ENCODE measurements around the gene FAM193A.
"Not testable (repeated sequence)": the region's sequence is repeated elsewhere in the genome, so short reads cannot be mapped to it uniquely, and the experiment has no call there.

Gene FAM193A

GRCh38 chr4:2649604-2650114 is 113.2 kb downstream of the FAM193A start:
- no peak for DNase-seq
- TF ChIP-seq GATA1 (IDR thresholded peaks at IDR 0.05; ENCODE audit: low read depth, low read length) (no peak), POLR2A (IDR thresholded peaks at IDR 0.05; ENCODE audit: low read length) (no peak)

GRCh38 chr4:2650276-2650675 is 113.8 kb downstream of the FAM193A start:
- TF ChIP-seq POLR2A (IDR thresholded peaks at IDR 0.05; ENCODE audit: low read length) (no peak), GATA1 (IDR thresholded peaks at IDR 0.05; ENCODE audit: low read depth, low read length) (no peak)
- no peak for DNase-seq

DNA sequence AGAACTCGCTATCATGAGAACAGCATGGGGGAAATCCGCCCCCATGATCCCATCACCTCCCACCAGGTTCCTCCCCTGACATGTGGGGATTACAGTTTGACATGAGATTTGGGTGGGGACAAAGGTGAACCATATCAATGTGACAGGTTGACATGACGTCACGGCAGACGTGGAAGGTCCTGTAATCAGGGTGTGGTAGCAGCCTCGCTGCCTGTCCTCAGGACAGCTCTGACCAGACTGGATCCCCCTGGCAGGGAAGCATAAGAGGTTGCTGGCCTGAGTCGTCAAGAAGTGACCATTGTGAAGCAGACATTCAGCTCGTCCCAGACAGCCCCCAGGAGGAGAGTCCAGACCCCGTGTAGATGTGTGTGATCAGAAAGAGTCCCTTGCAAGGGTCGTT is 115.1 kb downstream of the FAM193A start:
- TF ChIP-seq GATA1 (IDR thresholded peaks at IDR 0.05; ENCODE audit: low read depth, low read length) (no peak), POLR2A (IDR thresholded peaks at IDR 0.05; ENCODE audit: low read length) (no peak)
- DNase-seq, result no peak

DNA sequence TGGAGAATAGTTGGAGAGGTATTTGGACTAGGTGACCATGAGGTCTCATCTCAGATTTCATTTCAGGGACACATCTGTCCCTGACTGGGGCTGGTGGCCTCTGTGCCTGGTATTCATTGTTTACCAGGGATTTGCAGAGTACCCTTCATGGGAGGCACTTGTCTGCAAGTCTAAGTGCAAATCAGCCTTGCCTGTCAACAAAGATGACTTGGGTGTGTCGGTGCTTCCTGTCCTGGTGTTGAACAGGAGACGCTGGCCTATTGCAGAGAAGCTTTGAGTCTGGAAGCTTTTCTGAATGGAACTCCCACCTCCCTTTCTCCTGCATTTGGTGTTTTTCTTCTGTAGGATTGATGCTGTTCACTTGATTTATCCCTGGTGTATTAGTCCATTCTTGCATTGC is 115.6 kb downstream of the FAM193A start:
- no peak for DNase-seq
- TF ChIP-seq GATA1 (IDR thresholded peaks at IDR 0.05; ENCODE audit: low read depth, low read length) (no peak), POLR2A (IDR thresholded peaks at IDR 0.05; ENCODE audit: low read length) (no peak)

GRCh38 chr4:2652415-2653160 is 116.1 kb downstream of the FAM193A start:
- no peak for DNase-seq
- no peak for TF ChIP-seq GATA1 (IDR thresholded peaks at IDR 0.05; ENCODE audit: low read depth, low read length)
- no peak for TF ChIP-seq POLR2A (IDR thresholded peaks at IDR 0.05; ENCODE audit: low read length)

DNA sequence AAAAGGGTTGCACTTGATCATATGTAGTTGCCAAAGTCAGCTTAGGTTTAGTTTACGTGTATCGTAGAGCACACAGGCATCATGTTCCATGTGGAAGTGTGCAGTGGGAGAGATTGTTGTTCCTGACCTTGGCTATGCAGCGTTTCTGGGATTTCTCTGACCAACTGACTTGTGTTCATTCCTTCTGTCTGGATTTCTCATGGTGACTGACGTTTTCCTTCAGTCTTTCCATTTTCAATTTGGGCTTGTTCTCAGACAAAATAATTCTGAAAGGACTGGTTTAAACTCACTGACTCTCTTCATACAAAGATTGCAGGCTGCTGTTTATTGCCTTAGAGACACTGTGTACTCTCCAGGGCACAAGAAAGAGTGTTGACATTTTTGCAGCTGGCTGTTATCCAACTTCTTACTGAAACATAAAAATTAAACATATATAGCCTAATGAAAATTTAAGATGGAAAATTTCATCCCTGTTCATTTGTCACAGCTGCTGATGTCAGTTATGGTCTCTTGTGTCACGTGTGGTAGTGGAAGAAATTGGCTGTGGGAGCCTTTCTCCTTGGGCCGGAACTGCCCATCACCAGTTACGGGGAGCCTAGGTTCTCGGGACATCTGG is 124.3 kb downstream of the FAM193A start:
- TF ChIP-seq POLR2A (IDR thresholded peaks at IDR 0.05; ENCODE audit: low read length), result no peak
- TF ChIP-seq GATA1 (IDR thresholded peaks at IDR 0.05; ENCODE audit: low read depth, low read length), result no peak
- no peak for DNase-seq

DNA sequence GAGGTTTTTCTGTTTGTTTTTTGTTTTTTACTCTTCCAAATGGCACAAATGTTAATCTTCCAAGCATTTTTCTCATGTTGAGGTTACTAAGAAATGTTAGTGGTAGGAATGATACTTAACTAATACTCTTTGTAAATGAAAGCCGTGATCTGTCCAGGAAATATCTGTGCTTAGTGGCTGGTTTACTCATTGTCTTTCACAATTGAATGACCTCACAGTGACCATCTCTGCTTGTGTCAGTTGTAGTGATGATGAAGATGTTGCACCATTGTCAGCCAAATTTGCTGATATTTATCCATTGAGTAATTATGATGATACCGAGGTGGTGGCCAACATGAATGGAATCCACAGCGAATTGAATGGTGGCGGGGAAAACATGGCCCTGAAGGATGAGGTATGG is 126.2 kb downstream of the FAM193A start:
- no peak for TF ChIP-seq POLR2A (IDR thresholded peaks at IDR 0.05; ENCODE audit: low read length)
- DNase-seq, result no peak

GRCh38 chr4:2663275-2663674 is 126.8 kb downstream of the FAM193A start:
- no peak for TF ChIP-seq GATA1 (IDR thresholded peaks at IDR 0.05; ENCODE audit: low read depth, low read length)
- TF ChIP-seq POLR2A (IDR thresholded peaks at IDR 0.05; ENCODE audit: low read length), result no peak
- DNase-seq, result no peak

DNA sequence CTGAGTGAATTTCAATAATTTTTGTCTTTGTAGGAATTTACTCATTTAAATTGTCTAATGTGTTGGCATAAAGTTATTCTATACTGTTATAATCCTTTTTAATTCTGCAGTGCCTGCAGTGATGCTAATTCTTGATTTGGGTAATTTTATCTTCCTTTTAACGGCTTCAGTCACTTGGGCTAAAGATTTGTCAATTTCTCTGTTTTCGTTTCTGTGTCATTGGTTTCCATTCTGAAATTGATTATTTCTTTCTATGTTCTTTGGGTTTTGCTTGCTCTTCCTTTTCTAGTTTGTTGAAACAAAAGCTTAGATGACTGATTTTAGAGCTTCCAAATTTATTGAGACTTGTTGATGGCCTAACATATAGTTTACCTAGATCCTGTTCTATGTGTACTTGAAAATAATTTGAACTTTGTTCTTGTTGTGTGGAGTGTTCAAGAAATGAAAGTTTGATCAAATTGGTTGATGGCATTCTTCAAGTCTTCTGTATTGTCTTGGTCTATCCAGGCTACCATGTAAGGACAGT is 130.3 kb downstream of the FAM193A start:
- no peak for TF ChIP-seq GATA1 (IDR thresholded peaks at IDR 0.05; ENCODE audit: low read depth, low read length)
- TF ChIP-seq POLR2A (IDR thresholded peaks at IDR 0.05; ENCODE audit: low read length), result no peak
- no peak for DNase-seq

- TF ChIP-seq GATA1 (IDR thresholded peaks at IDR 0.05; ENCODE audit: low read depth, low read length) (no peak), POLR2A (IDR thresholded peaks at IDR 0.05; ENCODE audit: low read length) (no peak)
- no peak for DNase-seq
Measured at GRCh38 chr4:2667428-2667827, 131.0 kb downstream of the FAM193A start.

DNA sequence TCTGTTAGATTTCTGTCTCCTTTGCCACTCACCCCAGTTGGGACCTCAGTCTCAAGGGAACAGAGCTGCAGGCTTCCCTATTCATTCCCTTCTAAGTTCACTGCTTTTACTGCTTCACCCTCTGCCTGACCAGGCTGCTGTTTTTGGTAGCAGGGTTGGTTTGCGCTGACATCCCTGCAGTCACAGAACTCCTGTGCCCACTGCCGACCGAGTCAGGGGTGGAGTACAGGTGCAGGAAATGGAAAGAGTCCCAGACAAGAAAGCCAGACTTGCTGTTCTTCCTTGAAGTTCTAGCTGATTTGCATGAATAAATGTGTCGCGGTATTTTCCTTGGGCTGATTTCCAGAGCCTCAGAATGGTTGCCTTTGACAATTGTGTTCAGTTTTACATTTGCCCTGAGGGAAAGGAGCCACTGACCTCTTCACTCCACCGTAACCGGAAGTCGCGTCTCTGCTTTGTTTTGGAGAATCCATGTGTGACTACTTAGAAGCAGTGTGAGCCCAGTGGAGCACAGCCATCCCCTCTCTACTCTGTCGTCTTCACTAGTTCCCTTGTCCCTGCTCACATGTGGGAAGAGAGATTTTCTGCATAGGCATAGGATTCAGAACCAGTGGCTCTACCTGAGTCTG is 134.9 kb downstream of the FAM193A start:
- TF ChIP-seq POLR2A (IDR thresholded peaks at IDR 0.05; ENCODE audit: low read length) (no peak), GATA1 (IDR thresholded peaks at IDR 0.05; ENCODE audit: low read depth, low read length) (no peak)
- no peak for DNase-seq

- DNase-seq, result no peak
- TF ChIP-seq GATA1 (IDR thresholded peaks at IDR 0.05; ENCODE audit: low read depth, low read length) (no peak), POLR2A (IDR thresholded peaks at IDR 0.05; ENCODE audit: low read length) (no peak)
Measured at GRCh38 chr4:2672082-2672481, 135.6 kb downstream of the FAM193A start.

GRCh38 chr4:2672700-2673099 is 136.3 kb downstream of the FAM193A start:
- no peak for DNase-seq
- TF ChIP-seq GATA1 (IDR thresholded peaks at IDR 0.05; ENCODE audit: low read depth, low read length), result no peak
- TF ChIP-seq POLR2A (IDR thresholded peaks at IDR 0.05; ENCODE audit: low read length), result no peak

- TF ChIP-seq GATA1 (IDR thresholded peaks at IDR 0.05; ENCODE audit: low read depth, low read length), result no peak
- TF ChIP-seq POLR2A (IDR thresholded peaks at IDR 0.05; ENCODE audit: low read length), result no peak
- peak in 1 of 2 experiments; percentile 20 for DNase-seq
Measured at GRCh38 chr4:2673157-2673556, 136.7 kb downstream of the FAM193A start.

- DNase-seq, result not testable (repeated sequence)
Measured at GRCh38 chr4:2679762-2680161, 143.3 kb downstream of the FAM193A start.

Measured in erythroblast (primary cell).